Nephron (organoid): ENCODE results near the gene RPS3.

Experiments used
- H3K27ac Mint-ChIP-seq, 3 experiments: 2 replicates each; pipeline ENCODE4 v1.8.0; 2020; ENCODE audit warnings: mixed read lengths in 3 of 3, mild to moderate bottlenecking in 2 of 3, moderate library complexity in 1 of 3
- H3K27me3 Mint-ChIP-seq: 2 replicates; pipeline ENCODE4 v1.8.0; 2021; ENCODE audit warnings: low read depth, mild to moderate bottlenecking, moderate library complexity, mixed read lengths
- H3K36me3 Mint-ChIP-seq: 2 replicates; pipeline ENCODE4 v1.8.0; 2020; ENCODE audit warnings: low read depth, mixed read lengths
- H3K4me1 Mint-ChIP-seq: 2 replicates; pipeline ENCODE4 v1.8.0; 2020; ENCODE audit warnings: mixed read lengths
- H3K4me3 Mint-ChIP-seq, 3 experiments: 2 replicates each; pipeline ENCODE4 v1.8.0; 2020; ENCODE audit warnings: mild to moderate bottlenecking in 3 of 3, mixed read lengths in 3 of 3, moderate library complexity in 2 of 3
- H3K9me3 Mint-ChIP-seq: 2 replicates; pipeline ENCODE4 v1.8.0; 2020; ENCODE audit warnings: mixed read lengths
- CTCF ChIP-seq, 3 experiments: fragments of 200-600 bp; sonication (generic); IDR thresholded peaks; one replicate each; pipeline ENCODE4 v1.5.0; 2021; ENCODE audit warnings: antibody characterized with exemption in 3 of 3; ENCODE audit not compliant: unreplicated experiment in 3 of 3

RPS3 gene

GRCh38 chr11:75429902-75430713, 30.8 kb downstream of the RPS3 start:
- Mint-ChIP-seq H3K9me3 (peaks cover 11% of the 10 kb centered on the region), H3K4me3 (peak overlapping the region; percentile 82 to 89 (median 86)), H3K4me1 (peaks cover 13% of the 10 kb centered on the region), H3K36me3 (peaks cover 13% of the 10 kb centered on the region), H3K27ac (no peak overlapping the region), H3K27me3 (peaks cover 76% of the 10 kb centered on the region)
- no peak for TF ChIP-seq CTCF (IDR thresholded peaks at IDR 0.05; ENCODE audit: unreplicated experiment in 3 of 3)

- Mint-ChIP-seq H3K4me1 (peaks cover 13% of the 10 kb centered on the region), H3K36me3 (peaks cover 13% of the 10 kb centered on the region), H3K4me3 (peak overlapping the region; percentile 82 to 89 (median 86)), H3K9me3 (peaks cover 11% of the 10 kb centered on the region), H3K27me3 (peaks cover 76% of the 10 kb centered on the region), H3K27ac (no peak overlapping the region)
- no peak for TF ChIP-seq CTCF (IDR thresholded peaks at IDR 0.05; ENCODE audit: unreplicated experiment in 3 of 3)
Observed at GRCh38 chr11:75430714-75431532, 31.6 kb downstream of the RPS3 start.

GRCh38 chr11:75431533-75432525, 32.5 kb downstream of the RPS3 start:
- no peak for TF ChIP-seq CTCF (IDR thresholded peaks at IDR 0.05; ENCODE audit: unreplicated experiment in 3 of 3)
- peaks cover 13% of the 10 kb centered on the region for H3K36me3 Mint-ChIP-seq
- H3K9me3 Mint-ChIP-seq, result peaks cover 11% of the 10 kb centered on the region
- peaks cover 73% of the 10 kb centered on the region for H3K27me3 Mint-ChIP-seq
- H3K4me3 Mint-ChIP-seq, result peak overlapping the region; percentile 64 to 86 (median 74)
- H3K4me1 Mint-ChIP-seq, result peaks cover 13% of the 10 kb centered on the region
- H3K27ac Mint-ChIP-seq, result no peak overlapping the region

- H3K36me3 Mint-ChIP-seq, result peaks cover 13% of the 10 kb centered on the region
- H3K4me1 Mint-ChIP-seq, result peaks cover 13% of the 10 kb centered on the region
- H3K27ac Mint-ChIP-seq, result no peak within 1 kb of the TSS
- peaks cover 11% of the 10 kb centered on the region for H3K9me3 Mint-ChIP-seq
- peak within 1 kb of the TSS; percentile 51 to 72 (median 64) for H3K4me3 Mint-ChIP-seq
- TF ChIP-seq CTCF (IDR thresholded peaks at IDR 0.05; ENCODE audit: unreplicated experiment in 3 of 3), result no peak
- H3K27me3 Mint-ChIP-seq, result peaks cover 67% of the 10 kb centered on the region
Observed at GRCh38 chr11:75432911-75433321, 33.6 kb downstream of the RPS3 start, which contains the start of gene KLHL35. KLHL35 (minus strand) TSS chr11:75433203; CDS start chr11:75430629, 2,574 bp downstream.

- Mint-ChIP-seq H3K27ac (no peak overlapping the region), H3K27me3 (peaks cover 62% of the 10 kb centered on the region), H3K36me3 (peaks cover 13% of the 10 kb centered on the region), H3K4me1 (peaks cover 13% of the 10 kb centered on the region), H3K4me3 (peak overlapping the region in 1 of 3 experiments; percentile 51), H3K9me3 (peaks cover 11% of the 10 kb centered on the region)
- TF ChIP-seq CTCF (IDR thresholded peaks at IDR 0.05; ENCODE audit: unreplicated experiment in 3 of 3), result no peak
Observed at GRCh38 chr11:75433443-75433842, 34.1 kb downstream of the RPS3 start.
